NCI-H2029 treated with DMSO at 0.1 percent for 48 hours (cell line): ENCODE measurements around the gene AIRE.
"Not testable (repeated sequence)": the region's sequence is repeated elsewhere in the genome, so short reads cannot be mapped to it uniquely, and the experiment has no call there.

Experiments
- DNase-seq: peaks from one replicate; lab custom pipeline; 2025; lab: John Stamatoyannopoulos, UW

AIRE gene

DNA sequence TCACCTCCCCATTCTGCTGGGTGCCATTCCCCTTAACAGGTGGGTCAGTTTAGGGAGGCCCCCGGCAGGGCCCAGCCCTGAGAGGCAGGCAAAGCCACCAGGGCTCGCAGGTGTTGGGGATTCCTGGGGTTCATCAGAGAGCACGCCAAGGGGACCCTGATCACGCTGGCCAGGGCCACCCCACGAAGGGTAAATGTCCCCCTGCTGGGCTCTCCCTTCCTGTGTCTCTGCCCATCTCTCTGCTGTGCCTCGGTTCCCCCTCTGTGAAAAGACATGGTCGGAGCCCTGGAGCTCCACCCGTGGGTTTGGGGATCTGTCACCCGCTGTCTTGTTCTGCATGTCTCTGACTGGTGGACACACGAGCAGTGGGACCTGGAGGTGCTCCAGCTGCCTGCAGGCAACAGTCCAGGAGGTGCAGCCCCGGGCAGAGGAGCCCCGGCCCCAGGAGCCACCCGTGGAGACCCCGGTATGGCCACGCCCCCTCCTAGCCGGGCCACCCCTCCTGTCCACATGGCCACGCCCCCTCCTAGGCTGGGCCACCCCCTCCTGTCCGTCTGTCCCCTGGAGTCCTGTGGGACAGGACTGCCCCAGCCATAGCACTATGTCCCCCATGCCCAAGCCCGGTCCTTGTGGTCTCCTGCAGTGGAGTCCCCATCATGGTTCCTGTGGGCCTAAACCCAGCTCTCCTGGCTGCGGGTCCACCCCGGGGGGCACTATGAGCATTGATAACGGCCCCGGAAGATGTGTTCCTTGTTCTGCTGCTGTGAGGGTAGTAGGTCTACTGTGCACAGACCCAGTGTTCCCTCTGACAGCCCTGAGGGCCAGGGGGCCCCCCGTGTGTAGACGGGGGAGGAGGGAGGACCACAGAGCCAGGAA lies 6.5 kb downstream of the AIRE start:
- no peak for DNase-seq

GRCh38 chr21:44292812-44293195 lies 7.1 kb downstream of the AIRE start:
- DNase-seq: no peak

DNA sequence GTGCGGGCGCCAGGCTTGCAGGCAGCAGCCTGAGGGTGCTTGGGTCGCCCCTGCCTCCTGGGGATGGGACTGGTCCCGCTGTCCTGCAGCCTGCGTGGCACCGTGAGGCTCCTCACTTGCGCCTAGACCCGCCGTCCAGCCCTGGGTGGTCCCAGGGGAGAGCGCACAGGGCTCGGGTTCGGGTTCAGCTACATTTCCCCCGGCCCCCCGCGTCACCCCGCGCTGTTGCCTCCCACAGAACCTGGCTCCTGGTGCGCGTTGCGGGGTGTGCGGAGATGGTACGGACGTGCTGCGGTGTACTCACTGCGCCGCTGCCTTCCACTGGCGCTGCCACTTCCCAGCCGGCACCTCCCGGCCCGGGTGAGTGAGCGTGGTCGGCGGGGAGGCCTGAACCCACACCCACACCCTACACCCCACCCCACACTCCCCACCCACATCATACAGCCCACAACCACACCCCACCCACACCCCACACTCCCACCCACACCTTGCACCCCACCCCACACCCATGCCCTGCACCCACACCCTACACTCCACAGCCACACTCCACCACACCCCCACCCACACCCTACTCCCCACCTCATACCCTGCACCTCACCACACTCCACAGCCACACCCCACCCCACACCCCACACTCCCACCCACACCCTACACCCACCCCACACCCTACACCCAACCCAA lies 8.0 kb downstream of the AIRE start:
- DNase-seq: no peak

DNA sequence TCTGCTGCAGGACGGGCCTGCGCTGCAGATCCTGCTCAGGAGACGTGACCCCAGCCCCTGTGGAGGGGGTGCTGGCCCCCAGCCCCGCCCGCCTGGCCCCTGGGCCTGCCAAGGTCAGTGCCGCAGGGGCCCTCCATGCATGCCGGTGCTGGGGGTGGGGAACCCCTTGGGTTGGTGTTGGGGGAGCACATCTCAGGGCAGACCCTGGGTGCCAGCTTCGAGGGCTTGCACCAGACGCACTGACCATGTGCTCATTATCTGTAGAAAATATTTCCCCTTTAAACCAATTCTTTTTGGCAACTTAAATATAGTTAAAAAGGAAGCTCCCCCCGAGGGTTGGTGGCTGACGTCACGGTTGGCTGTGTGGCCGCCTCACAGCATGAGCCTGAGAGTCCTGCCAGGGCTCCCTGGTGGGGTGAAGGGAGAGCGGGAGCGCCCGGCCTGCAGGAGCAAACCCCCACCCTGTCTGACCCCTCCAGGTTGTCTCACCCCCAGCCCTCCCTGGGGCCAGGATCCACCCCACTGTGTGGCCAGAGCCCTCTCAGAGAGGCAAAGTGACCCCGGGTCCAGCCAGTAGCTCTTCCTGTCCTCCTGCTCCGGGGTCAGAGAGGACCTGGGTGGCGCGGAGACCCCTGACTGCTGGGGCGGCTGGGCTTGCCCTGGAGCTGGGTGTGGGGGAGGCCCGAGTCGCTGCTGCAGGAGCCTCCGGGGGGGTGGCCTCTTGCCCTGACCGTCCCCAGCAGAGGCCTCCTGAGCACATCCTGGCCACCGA lies 8.9 kb downstream of the AIRE start:
- no peak for DNase-seq

- no peak for DNase-seq
Measured at GRCh38 chr21:44295163-44295573, 9.5 kb downstream of the AIRE start.

- no peak for DNase-seq
Measured at GRCh38 chr21:44295646-44296045, 10.0 kb downstream of the AIRE start.

GRCh38 chr21:44296103-44296519 lies 10.4 kb downstream of the AIRE start:
- no peak for DNase-seq

DNA sequence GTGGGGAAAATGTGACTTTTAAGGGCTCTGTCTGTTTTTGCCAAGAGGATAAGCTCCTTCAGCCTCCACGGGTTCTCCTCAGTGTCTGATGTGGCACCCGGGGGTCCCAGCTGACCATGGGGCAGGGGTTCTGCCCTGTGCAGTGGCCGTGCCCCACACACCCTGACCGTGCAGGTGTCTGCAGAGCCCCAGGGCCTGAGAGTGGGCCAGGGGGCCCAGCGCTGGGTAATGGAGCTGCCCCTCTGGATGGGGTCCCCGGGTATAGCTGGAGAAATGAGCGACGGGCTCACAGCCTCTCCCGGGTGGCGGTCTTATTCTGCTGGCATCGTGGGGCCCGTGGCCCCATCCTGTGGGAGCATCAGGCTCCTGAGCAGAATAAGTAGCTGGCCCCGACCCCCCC lies 11.2 kb downstream of the AIRE start:
- no peak for DNase-seq

GRCh38 chr21:44297525-44298290 lies 12.0 kb downstream of the AIRE start:
- peak; percentile 35 for DNase-seq

- no peak for DNase-seq
Measured at GRCh38 chr21:44298301-44298700, 12.6 kb downstream of the AIRE start.

GRCh38 chr21:44299085-44299457 lies 13.4 kb downstream of the AIRE start:
- DNase-seq: no peak

DNA sequence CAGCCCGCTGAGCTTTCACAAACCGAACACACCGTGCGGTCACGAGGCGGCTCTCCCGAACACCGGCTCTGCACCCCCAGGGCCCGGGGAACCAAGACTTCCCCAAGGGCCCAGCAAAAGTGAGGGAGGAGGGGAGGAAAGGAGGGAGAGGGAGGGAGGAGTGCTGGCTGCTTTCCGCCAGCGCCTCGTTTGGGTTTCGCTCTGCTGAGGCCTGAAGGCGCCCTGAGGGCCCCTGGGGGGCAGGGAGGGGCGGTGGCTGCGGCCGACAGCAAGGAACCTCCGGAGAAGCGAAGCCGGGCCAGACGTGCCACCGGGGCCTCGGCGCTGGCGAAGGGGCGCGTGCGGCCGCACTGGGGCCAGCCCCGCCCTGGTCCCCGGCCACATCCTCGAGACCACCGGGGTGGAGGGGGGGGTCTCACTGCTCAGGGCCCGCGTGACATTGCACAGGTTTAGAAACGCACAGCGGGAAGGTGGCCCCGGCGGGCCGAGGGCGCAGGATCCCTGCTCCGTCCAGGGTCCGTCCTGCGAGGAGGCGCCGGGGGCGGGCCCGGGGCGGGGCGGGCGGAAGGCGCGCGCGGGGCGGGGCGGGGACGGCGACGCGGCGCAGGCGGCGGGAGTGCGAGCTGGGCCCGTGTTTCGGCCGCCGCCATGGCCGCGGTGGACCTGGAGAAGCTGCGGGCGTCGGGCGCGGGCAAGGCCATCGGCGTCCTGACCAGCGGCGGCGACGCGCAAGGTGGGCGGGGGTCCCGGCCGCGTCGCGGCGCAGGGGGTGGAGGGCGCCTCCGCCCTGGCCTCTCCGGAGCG lies 14.0 kb downstream of the AIRE start, which contains the start of gene PFKL:
Gene PFKL (plus strand): TSS at position 596 of the 804 bp plus-strand sequence. CDS start 53 bp downstream, at position 649.
- no peak for DNase-seq

DNA sequence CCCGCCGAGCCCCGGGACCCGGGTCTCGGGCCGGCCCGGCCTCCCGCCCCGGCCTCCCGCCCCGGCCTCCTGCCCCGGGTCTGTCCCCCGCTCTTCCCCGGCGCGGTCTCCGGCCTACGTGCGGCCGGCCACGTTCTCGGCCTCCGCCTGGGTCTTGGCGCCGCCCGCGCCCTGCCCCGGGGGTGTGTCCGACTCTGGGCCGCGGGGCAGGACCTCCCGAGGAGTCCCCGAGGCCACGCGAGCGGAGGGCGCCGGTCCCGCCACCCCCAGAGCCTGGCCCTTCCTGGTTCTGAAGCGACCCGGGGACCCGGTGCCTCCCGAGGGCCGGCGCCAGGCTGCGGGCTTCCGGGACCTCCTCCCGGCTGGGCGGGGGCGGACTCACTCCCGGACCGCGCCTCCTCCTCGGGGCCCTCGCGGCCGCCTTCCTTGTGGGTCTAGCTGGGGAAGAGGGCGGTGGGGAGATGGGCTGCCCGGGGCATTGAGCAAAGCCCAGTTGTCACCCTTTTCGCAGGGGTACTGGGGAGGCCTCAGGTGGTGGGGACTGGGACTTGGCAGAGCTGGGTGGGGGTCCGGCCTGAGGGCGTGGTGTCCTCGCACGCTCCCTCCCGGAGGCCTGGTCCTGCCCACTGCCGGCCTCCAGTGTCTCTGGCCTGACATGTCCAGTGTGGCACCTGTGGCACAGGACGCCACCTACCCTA lies 14.7 kb downstream of the AIRE start:
- DNase-seq: no peak

DNA sequence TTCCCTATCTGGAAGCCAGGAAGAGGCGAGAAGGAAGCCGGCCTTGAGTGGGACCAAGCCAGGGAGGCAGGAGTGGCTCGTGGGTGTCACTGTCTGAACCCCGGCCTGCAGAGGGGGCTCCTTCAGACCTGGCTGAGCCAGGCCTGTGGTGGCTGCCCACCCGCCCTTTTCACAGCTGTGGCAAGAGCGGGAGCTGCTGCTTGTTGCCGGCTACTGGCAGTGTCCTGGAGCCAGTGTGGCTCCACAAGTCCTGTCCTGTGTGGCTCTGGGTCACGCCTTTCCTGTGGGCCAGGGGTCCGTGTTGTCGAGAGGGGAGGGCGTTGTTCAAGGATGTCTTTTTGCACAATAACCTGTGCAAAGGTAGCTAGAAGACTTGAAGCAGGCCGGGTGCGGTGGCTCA lies 15.5 kb downstream of the AIRE start:
- DNase-seq: no peak

- DNase-seq: no peak
Measured at GRCh38 chr21:44301961-44302406, 16.3 kb downstream of the AIRE start.

GRCh38 chr21:44302573-44303401 lies 17.1 kb downstream of the AIRE start:
- not testable (repeated sequence) for DNase-seq

DNA sequence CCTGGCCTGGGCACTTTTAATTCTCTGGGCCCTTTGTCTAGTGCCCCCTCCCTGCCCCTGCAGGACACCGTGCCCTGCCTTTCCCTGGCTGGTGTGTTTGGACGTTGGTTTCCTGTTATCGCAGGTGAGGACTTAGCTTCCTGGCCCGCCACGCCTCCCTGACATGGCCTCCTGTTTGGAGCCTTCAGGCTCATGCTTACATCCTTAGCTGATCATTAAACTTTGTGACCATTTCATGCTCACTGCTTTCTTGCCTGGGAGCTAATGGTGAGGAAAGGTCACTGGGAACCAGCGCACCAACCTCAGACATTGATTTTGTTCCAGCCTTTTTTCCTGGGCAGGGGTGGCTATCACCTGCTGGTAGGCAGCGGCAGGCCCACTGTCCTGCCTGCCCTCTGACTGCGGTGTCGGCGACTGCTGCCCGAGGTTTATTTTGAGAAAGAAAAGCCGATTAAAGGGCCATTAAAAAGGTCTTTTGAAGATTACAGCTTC lies 17.9 kb downstream of the AIRE start:
- DNase-seq: no peak

DNA sequence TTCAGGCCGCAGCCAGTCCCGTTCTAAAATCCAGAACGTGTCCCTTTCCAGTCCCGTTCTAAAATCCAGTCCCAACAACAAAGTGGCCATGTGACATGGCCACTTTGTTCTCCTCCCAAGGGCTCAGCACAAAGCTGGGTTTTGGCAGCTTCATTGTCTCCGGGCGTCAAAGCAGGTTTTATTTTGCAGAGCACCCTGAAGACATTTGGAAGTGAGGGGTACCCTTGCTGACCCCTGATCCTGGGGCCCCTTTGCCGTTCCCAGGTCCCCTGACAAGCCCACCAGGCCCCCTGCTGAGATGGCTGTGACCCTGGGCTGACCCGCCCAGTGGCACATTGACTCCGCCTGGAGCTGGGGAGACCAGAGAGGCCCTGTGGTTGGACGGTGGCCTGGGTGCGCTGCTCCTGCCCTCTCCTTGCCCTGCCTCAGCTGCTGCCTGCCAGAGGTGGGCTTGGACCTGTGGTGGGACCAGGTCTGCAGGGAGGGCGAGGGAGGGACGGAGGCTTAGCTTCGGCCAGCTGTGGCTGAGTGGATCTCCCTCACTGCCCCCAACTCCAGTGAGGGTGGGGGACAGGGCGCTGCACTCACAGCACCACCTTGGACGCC lies 18.4 kb downstream of the AIRE start:
- no peak for DNase-seq

DNA sequence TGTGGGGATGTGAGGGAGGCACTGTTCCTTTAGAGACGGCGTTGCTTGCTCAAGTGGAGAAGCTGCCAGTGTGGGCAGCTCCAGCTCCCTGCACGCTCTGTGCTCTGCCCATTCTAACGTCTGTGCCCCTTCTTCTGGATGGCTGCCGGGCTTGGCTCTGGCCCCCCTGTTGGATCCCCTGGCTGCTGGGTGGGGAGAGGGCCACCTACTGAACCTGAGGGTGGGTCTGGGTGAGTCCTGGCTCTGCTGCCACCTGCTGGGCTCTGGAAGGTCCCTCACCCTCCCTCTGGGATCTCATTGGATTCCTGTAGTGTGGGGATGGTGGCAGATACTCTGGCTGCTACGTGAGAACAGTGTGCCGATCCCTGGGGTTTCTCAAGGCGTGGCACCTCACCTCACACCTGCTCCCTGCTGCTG lies 19.2 kb downstream of the AIRE start:
- DNase-seq: no peak
